Testis (tissue), 3 donors: ENCODE measurements around the gene FAM76B. TPM values are rescaled to one million over a fixed set of nuclear protein-coding genes. Genes with fewer than 3 reads are reported as not detected.
"Not testable (repeated sequence)": the region's sequence is repeated elsewhere in the genome, so short reads cannot be mapped to it uniquely, and the experiment has no call there.

ENCODE experiments used
- DNase-seq: peaks from one replicate; pipeline ENCODE4 v3.0.0-alpha.2; 2019
- H3K27ac ChIP-seq, 2 donors: fragments of 200-600 bp; sonication (generic); one replicate each; pipeline ENCODE4 v1.5.1; 2019
- H3K27me3 ChIP-seq: fragments of 200-600 bp; sonication (generic); one replicate; pipeline ENCODE4 v1.5.1; 2019
- H3K36me3 ChIP-seq: fragments of 200-600 bp; sonication (generic); one replicate; pipeline ENCODE4 v1.5.1; 2017; ENCODE audit warnings: low read depth; ENCODE audit errors: missing control alignments
- H3K4me1 ChIP-seq: fragments of 200-600 bp; sonication (generic); one replicate; pipeline ENCODE4 v1.5.1; 2019
- H3K4me3 ChIP-seq, 2 donors: fragments of 200-600 bp; sonication (generic); one replicate each; pipeline ENCODE4 v1.5.1; 2017 to 2019
- H3K9me3 ChIP-seq: fragments of 200-600 bp; sonication (generic); one replicate; pipeline ENCODE4 v1.5.1; 2017
- POLR2A ChIP-seq: fragments of 450-650 bp; IDR thresholded peaks from one replicate; pipeline ENCODE4 v1.6.1; 2017; ENCODE audit warnings: antibody characterized with exemption, mild to moderate bottlenecking, moderate library complexity
- WGBS, 2 donors: methylation state at CpG; one replicate each; pipeline ENCODE4 v1.1.5; 2018; 5-methylcytosine and 5-hydroxymethylcytosine counted together
- intact Hi-C: fragments of 100-400 bp; cut with DNase I; formaldehyde crosslinking; loops from one replicate; pipeline ENCODE4 v1.15.1; 2023; ENCODE audit warnings: low total_unique reads
- polyA plus RNA-seq: library from polyadenylated mRNA; stranded (reverse); fragments of 350-450 nt; fragmentation: Illumina TruSeq; extraction: RNeasy Lipid Tissue Mini Kit (QIAGEN cat#74804); gene quantifications from one replicate; pipeline ENCODE4 v1.2.3, GENCODE V29; 2014; ENCODE audit warnings: low read depth, low replicate concordance; ENCODE audit not compliant: insufficient read depth
- total RNA-seq, 2 donors: library from RNA; depleted of rRNA; stranded (reverse); fragments of >200 nt; gene quantifications; one replicate each; pipeline ENCODE4 v1.2.3, GENCODE V29; 2016
- TF ChIP-seq, protein P1 (sequence below), 3 experiments: fragments of 450-650 bp in 2 of 3; fragments of 200-600 bp in 1 of 3; sonication (generic) in 1 of 3; IDR thresholded peaks; one replicate each; pipeline ENCODE4 v1.5.1; 2016 to 2019; ENCODE audit warnings: antibody characterized with exemption in 3 of 3, mild to moderate bottlenecking in 2 of 3, moderate library complexity in 1 of 3

The FAM76B gene
- total and polyA plus RNA-seq, 3 donors from 2014 or later = 53.7 to 122 (median 81.0) TPM

DNA sequence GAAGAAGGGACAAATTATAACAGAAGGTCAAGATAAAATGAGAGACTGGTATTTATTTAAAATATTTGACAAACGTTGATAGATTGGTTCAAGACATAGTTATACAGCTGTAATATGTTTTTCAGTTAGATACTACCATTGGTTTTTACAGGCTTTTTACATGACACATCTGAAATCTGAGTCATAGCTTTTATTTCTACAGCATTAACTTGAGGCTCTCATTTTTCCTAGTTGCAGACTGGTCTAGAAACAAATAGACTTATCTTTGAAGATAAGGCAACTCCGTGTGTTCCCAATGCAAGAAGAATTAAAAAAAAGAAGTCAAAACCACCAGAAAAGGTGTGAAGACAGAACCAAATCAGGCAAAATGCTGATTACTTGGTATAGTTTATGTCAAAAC lies 32.1 kb upstream of the FAM76B start:
- no peaks in the 10 kb centered on the region for H3K4me1 ChIP-seq
- TF ChIP-seq, protein P1, sequence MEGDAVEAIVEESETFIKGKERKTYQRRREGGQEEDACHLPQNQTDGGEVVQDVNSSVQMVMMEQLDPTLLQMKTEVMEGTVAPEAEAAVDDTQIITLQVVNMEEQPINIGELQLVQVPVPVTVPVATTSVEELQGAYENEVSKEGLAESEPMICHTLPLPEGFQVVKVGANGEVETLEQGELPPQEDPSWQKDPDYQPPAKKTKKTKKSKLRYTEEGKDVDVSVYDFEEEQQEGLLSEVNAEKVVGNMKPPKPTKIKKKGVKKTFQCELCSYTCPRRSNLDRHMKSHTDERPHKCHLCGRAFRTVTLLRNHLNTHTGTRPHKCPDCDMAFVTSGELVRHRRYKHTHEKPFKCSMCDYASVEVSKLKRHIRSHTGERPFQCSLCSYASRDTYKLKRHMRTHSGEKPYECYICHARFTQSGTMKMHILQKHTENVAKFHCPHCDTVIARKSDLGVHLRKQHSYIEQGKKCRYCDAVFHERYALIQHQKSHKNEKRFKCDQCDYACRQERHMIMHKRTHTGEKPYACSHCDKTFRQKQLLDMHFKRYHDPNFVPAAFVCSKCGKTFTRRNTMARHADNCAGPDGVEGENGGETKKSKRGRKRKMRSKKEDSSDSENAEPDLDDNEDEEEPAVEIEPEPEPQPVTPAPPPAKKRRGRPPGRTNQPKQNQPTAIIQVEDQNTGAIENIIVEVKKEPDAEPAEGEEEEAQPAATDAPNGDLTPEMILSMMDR (IDR thresholded peaks at IDR 0.05) = no peak
- TF ChIP-seq POLR2A = no peak
- H3K27ac ChIP-seq = no peak overlapping the region
- WGBS, 2 donors = 54 to 63% methylated on average over 2 of the region's 2 CpGs
- no peaks in the 10 kb centered on the region for H3K36me3 ChIP-seq
- H3K9me3 ChIP-seq = no peaks in the 10 kb centered on the region
- intact Hi-C loops = no loop called here
- no peak for DNase-seq
- no peaks in the 10 kb centered on the region for H3K27me3 ChIP-seq
- no peak overlapping the region for H3K4me3 ChIP-seq

GRCh38 chr11:95816037-95816436 lies 26.5 kb upstream of the FAM76B start:
- WGBS, 2 donors = 89 to 92% methylated on average over 2 of the region's 2 CpGs
- H3K4me1 ChIP-seq = no peaks in the 10 kb centered on the region
- TF ChIP-seq, protein P1 (IDR thresholded peaks at IDR 0.05) = no peak
- no peak for TF ChIP-seq POLR2A
- intact Hi-C loops = no loop called here
- H3K9me3 ChIP-seq = no peaks in the 10 kb centered on the region
- H3K27me3 ChIP-seq = no peaks in the 10 kb centered on the region
- DNase-seq = no peak
- H3K36me3 ChIP-seq = no peaks in the 10 kb centered on the region
- H3K4me3 ChIP-seq = no peak overlapping the region
- no peak overlapping the region for H3K27ac ChIP-seq

DNA sequence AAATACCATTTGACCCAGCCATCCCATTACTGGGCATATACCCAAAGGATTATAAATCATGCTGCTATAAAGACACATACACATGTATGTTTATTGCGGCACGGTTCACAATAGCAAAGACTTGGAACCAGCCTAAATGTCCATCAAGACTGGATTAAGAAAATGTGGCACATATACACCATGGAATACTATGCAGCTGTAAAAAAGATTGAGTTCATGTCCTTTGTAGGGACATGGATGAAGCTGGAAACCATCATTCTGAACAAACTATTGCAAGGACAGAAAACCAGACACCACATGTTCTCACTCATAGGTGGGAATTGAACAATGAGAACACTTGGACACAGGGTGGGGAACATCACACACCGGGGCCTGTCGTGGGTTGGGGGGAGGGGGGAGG lies 21.5 kb upstream of the FAM76B start:
- H3K27ac ChIP-seq, H3K4me1 ChIP-seq, H3K36me3 ChIP-seq, H3K9me3 ChIP-seq, intact Hi-C loops, DNase-seq, H3K4me3 ChIP-seq, H3K27me3 ChIP-seq: not testable (repeated sequence)
- 91 to 96% methylated on average over 4 of the region's 4 CpGs for WGBS, 2 donors

GRCh38 chr11:95806464-95806863 lies 16.9 kb upstream of the FAM76B start:
- intact Hi-C loops, H3K36me3 ChIP-seq, H3K4me1 ChIP-seq, H3K9me3 ChIP-seq, DNase-seq, H3K27ac ChIP-seq, H3K4me3 ChIP-seq, H3K27me3 ChIP-seq: not testable (repeated sequence)
- WGBS, 2 donors = 99 to 100% methylated on average over 2 to 6 of the region's 6 CpGs

GRCh38 chr11:95805869-95806268 lies 16.3 kb upstream of the FAM76B start:
- no peak for DNase-seq
- Histone ChIP-seq H3K4me3 (no peak overlapping the region), H3K27me3 (no peaks in the 10 kb centered on the region), H3K4me1 (no peaks in the 10 kb centered on the region), H3K9me3 (no peaks in the 10 kb centered on the region), H3K36me3 (no peaks in the 10 kb centered on the region), H3K27ac (no peak overlapping the region)
- 89 to 97% methylated on average over 2 of the region's 2 CpGs for WGBS, 2 donors
- TF ChIP-seq POLR2A = no peak
- TF ChIP-seq, protein P1 (IDR thresholded peaks at IDR 0.05) = no peak
- intact Hi-C loops = no loop called here

DNA sequence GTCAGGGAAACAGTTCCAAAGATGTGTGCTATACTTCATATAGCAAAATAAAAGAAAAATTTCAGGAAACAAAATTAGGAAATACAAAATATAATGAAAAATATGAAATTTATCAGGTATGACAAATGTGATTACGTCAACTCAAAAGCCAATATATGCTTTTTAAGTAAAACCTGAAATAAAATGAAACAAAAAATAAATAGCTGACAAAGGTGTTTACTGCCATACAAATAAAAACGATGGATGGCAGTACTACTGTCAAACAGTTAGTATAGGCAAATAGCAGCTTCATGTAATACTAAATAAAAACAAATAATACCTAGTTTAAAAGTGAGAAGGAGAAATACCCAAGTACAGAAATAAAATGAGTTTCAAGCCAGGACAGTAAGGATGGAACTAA lies 14.4 kb upstream of the FAM76B start:
- Histone ChIP-seq H3K4me1 (no peaks in the 10 kb centered on the region), H3K27me3 (no peaks in the 10 kb centered on the region), H3K4me3 (no peak overlapping the region), H3K9me3 (no peaks in the 10 kb centered on the region), H3K36me3 (no peaks in the 10 kb centered on the region), H3K27ac (no peak overlapping the region)
- WGBS, 2 donors = 97% methylated on average over 2 of the region's 2 CpGs
- DNase-seq = no peak
- no peak for TF ChIP-seq POLR2A
- TF ChIP-seq, protein P1 (IDR thresholded peaks at IDR 0.05) = no peak
- intact Hi-C loops = no loop called here
